Osteocyte (in vitro differentiated cells): Measurements from ENCODE around the gene TUT7. TPM values are rescaled to one million over a fixed set of nuclear protein-coding genes. Genes with fewer than 3 reads are reported as not detected.

Experiments used
- DNase-seq: peaks from one replicate; pipeline ENCODE4 v3.0.0; 2021; ENCODE audit warnings: mixed read lengths; ENCODE audit not compliant: unreplicated experiment; ENCODE audit errors: extremely low spot score
- H3K27ac Mint-ChIP-seq: one replicate; pipeline ENCODE4 v1.8.0; 2021; ENCODE audit warnings: mild to moderate bottlenecking, mixed read lengths; ENCODE audit not compliant: unreplicated experiment
- H3K27me3 Mint-ChIP-seq: one replicate; pipeline ENCODE4 v1.8.0; 2021; ENCODE audit warnings: mixed read lengths; ENCODE audit not compliant: unreplicated experiment
- H3K36me3 Mint-ChIP-seq: one replicate; pipeline ENCODE4 v1.8.0; 2021; ENCODE audit warnings: mixed read lengths; ENCODE audit not compliant: unreplicated experiment
- H3K4me1 Mint-ChIP-seq: one replicate; pipeline ENCODE4 v1.8.0; 2021; ENCODE audit warnings: mixed read lengths; ENCODE audit not compliant: unreplicated experiment
- H3K4me3 Mint-ChIP-seq: one replicate; pipeline ENCODE4 v1.8.0; 2021; ENCODE audit warnings: mild to moderate bottlenecking, moderate library complexity, mixed read lengths; ENCODE audit not compliant: unreplicated experiment
- H3K9me3 Mint-ChIP-seq: one replicate; pipeline ENCODE4 v1.8.0; 2021; ENCODE audit warnings: mixed read lengths; ENCODE audit not compliant: unreplicated experiment
- total RNA-seq: library from RNA; stranded (reverse); gene quantifications from 2 replicates; pipeline ENCODE4 v1.2.1, GENCODE V29; 2021
- TF ChIP-seq, protein P1 (sequence below): fragments of 200-600 bp; sonication (generic); IDR thresholded peaks from 2 replicates; pipeline ENCODE4 v1.5.0; 2021; ENCODE audit warnings: antibody characterized with exemption, mild to moderate bottlenecking, moderate library complexity

Gene TUT7
- total RNA-seq, 1 donor from 2014 or later = 24.8 TPM

DNA sequence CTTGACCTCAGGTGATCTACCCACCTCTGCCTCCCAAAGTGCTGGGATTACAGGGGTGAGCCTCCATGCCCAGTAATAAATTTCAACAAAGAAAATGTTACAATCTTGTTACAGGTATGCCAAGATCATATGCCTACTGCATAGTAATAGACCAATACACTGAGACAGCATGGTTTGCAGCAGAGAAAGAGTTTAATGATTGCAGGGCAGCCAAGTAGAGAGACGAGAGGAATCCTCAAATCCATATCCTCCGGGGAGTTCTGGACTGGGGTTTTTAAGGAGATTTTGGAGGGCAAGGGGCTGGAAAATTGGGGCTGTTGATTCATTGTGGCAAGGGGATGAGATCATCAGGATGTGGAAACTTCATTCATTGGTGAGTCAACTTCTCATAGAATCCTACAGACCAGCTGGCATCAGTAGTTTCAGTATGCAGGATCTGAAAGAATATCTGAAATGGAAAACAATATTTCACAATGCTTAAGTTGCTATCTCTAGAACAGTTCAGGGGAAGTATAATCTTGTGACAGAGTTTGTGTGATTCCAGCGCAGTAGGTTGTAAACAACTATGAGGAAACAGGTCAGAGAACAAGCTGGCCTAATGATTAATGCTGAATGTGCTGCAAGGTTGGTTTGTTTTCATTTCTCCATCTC, 14.8 kb upstream of the TUT7 start:
- TF ChIP-seq, protein P1, sequence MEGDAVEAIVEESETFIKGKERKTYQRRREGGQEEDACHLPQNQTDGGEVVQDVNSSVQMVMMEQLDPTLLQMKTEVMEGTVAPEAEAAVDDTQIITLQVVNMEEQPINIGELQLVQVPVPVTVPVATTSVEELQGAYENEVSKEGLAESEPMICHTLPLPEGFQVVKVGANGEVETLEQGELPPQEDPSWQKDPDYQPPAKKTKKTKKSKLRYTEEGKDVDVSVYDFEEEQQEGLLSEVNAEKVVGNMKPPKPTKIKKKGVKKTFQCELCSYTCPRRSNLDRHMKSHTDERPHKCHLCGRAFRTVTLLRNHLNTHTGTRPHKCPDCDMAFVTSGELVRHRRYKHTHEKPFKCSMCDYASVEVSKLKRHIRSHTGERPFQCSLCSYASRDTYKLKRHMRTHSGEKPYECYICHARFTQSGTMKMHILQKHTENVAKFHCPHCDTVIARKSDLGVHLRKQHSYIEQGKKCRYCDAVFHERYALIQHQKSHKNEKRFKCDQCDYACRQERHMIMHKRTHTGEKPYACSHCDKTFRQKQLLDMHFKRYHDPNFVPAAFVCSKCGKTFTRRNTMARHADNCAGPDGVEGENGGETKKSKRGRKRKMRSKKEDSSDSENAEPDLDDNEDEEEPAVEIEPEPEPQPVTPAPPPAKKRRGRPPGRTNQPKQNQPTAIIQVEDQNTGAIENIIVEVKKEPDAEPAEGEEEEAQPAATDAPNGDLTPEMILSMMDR = no peak
- H3K4me1 Mint-ChIP-seq = no peaks in the 10 kb centered on the region
- DNase-seq = no peak
- no peak overlapping the region for H3K4me3 Mint-ChIP-seq
- H3K27ac Mint-ChIP-seq = no peak overlapping the region
- H3K9me3 Mint-ChIP-seq = peaks cover 19% of the 10 kb centered on the region
- H3K36me3 Mint-ChIP-seq = no peaks in the 10 kb centered on the region
- H3K27me3 Mint-ChIP-seq = peaks cover 47% of the 10 kb centered on the region

DNA sequence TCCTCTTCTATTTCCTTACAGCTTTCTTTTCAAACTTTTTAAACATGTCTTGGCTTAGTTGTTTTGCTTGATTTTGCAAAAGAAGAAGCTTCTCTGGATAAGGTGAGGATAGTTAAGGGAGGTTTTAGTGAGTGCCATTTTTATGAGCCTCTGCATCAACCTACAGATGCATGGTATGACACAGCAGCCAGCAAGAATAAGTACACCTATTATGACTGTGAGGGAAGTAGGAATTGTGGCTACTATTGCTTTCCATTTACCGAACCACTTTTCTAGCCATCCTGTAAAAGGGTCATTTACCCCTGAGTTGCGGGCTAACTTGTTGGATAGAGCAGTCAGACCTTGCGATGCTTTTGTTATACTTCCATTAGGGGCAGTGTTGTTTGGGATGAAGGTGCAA, 7.0 kb upstream of the TUT7 start:
- Mint-ChIP-seq H3K27ac (no peak overlapping the region), H3K27me3 (peaks cover 42% of the 10 kb centered on the region), H3K4me1 (peaks cover 2% of the 10 kb centered on the region), H3K4me3 (no peak overlapping the region), H3K9me3 (no peaks in the 10 kb centered on the region), H3K36me3 (no peaks in the 10 kb centered on the region)
- DNase-seq = no peak
- TF ChIP-seq, protein P1 = no peak

DNA sequence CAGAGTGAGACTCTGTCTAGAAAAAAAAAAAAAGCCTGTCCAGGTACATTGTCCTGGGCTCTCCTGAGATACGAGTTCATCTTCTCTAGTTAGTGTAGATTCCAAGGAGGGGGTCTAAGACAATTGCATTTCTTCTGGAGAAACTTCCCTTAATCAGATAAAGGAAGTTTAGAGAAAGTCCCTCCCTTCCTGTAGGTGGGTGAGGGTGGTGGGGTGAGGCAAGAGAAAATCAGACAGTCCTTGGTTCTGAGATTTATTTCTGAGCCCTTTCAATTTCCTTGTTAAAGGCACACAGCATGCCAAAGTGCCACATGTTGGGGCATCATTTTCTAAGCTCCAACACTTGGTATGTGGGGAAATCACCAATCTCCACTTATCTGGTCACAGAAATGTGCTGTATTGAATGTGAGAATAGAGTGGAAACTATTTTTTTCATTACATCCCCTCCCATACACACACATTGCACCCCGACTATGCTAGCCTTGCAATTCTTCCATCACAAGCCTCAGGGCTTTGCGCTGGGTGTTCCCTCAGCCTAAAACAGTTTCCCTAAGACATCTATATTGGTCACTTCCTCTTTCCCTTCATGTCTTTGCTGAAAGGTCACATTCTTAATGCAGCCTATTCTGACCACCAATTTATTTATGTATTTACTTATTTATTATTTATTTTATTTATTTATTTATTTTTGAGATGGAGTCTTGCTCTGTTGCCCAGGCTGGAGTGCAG, 5.1 kb upstream of the TUT7 start:
- H3K27ac Mint-ChIP-seq = no peak overlapping the region
- no peaks in the 10 kb centered on the region for H3K9me3 Mint-ChIP-seq
- no peak overlapping the region for H3K4me3 Mint-ChIP-seq
- peaks cover 11% of the 10 kb centered on the region for H3K4me1 Mint-ChIP-seq
- H3K27me3 Mint-ChIP-seq = peaks cover 29% of the 10 kb centered on the region
- DNase-seq = no peak
- H3K36me3 Mint-ChIP-seq = no peaks in the 10 kb centered on the region
- TF ChIP-seq, protein P1 = no peak

DNA sequence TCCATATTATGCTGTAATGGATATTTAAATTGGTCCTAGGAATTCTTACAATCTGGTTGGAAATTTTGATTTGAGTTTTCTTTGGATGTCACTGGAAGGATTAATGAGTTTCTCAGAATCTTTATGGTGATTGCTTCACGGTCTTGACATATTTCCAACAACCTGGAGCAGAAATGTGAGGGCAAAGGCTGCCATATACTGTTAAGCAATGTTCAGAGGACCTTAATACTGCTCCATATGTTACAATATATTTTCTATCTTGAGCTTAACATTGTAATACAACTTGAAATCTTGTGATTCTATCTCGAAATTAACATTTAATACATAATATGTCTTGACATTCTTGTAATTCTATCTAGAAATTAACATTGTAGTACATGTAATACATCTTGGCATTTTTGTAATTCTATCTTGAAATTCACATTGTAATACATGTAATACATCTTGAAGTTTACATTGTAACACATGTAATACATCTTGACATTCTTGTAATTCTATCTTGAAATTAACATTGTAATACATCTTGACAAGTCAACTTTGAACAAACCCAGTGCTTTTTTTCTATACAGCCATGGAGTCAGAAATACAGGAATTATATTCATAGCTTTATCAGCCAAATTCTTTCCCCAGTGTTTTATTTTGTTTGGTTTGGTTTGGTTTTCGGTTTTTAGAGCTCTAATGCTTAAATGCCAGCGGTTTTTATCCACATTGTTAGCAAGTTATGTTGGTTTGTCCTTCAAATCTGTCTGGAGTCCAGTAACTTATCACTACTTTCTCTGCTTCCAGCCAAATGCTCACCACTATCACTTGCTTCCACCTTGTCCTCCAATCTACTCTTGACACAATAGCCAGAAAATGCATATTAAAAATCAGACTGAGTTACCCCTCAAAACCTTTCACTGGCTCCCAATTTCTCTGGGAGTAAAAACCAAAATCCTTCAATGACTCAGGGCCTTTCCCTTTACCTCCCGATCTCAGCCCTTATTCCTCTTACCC, 3.0 kb upstream of the TUT7 start:
- DNase-seq = no peak
- Mint-ChIP-seq H3K4me1 (peaks cover 21% of the 10 kb centered on the region), H3K36me3 (no peaks in the 10 kb centered on the region), H3K27ac (no peak overlapping the region), H3K4me3 (no peak overlapping the region), H3K9me3 (no peaks in the 10 kb centered on the region), H3K27me3 (peaks cover 13% of the 10 kb centered on the region)
- TF ChIP-seq, protein P1 = no peak
